Stimulated activated CD4-positive, alpha-beta T cell treated with anti-CD3 and anti-CD28 coated beads, Interleukin-1b, Interleukin-23, amount 100 ng/mL, for 48 hours (primary cell): ENCODE measurements around the gene EXOC4.

Experiments used
- DNase-seq: peaks from one replicate; pipeline ENCODE4 v3.0.0-alpha.2; 2020

Gene EXOC4

DNA sequence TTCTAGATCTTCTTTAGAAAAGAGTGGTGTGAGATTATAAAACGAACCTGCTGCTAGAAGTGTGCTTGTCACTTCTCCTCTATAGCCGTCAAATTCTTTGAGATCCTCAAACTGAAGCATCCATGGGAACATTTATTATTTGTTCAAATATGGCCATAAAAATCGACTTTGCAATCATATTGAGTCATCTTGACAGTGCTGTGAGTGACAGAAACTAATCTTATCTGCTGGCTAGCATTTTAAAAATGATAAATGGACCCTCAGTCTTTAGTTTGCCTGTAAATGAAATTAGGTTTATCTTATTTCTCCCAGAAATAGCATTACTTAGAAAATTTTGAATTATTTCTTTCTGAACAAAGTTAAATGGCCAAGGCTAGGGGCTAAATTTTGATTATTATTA lies 290.8 kb downstream of the EXOC4 start:
- no peak for DNase-seq

DNA sequence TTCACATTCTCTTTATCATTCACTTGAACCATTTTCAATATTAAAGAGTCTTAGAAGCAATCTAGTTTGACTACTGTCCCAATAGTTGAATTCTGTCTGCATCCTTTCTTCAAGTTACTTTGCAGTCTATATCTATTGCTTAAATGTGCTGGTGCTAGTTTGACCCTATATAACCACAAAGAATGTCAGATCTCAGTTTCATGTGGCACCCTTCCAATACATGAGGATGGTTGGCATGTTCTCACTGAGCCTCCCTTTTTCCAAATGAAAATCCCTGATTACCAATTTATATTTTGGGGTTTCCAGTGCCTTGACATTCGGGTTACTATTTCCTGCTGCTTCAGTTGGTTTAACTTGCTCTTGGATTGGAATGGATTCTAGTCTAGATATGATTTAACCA lies 292.7 kb downstream of the EXOC4 start:
- no peak for DNase-seq

DNA sequence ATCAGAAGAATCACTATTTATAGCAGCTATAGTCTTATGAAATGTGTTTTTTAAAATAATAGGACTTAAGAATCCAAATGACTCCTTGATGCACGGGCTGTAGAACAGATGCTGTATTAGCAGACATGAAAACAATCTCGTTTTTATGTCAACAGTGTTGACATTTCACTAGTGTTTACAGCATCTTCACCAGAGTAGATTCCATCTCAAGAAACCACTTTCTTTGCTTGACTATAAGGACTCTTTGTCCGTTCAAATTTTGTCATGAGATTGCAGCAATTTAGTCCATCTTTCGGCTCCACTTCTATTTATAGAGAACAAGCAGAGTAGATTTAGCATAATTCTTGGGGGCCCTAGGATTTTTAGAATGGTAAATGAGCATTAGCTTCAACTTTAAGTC lies 295.1 kb downstream of the EXOC4 start:
- DNase-seq = no peak

DNA sequence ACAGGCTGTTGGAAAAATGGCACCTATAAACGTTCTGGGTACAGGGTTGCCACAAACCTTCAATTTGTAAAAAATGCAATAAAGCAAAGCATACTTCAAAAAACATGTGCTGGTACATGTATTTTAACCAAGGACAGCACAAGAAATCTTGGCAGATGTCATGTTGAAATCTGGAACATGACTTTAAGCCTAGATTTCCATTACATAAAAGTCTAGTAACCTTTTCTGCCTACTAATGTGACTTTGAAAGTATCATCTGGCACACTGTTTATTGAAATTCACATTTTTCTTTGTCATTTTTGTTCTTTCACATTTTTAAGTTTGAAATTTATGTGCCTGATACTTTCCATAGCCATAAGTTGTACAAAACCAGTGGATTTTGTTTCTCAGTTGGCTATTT lies 296.8 kb downstream of the EXOC4 start:
- DNase-seq = no peak

DNA sequence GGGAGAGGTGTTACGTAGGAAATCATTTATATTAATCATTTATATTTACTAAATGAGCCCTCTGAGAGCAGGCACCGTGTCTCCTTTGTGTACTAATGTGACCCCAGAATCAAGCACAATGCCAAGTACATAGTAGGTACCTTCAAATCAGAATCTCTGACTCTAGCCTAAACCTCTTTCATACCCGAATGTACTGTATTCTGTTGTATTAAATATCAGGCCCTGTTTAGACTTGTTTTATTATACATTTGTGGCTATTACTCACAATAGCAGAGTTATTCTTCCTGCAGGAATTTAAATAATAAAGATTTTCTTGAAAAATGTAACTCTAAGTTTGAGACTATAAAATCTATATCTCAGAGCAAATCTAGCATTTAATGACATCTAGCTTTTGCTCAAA lies 297.3 kb downstream of the EXOC4 start:
- no peak for DNase-seq

DNA sequence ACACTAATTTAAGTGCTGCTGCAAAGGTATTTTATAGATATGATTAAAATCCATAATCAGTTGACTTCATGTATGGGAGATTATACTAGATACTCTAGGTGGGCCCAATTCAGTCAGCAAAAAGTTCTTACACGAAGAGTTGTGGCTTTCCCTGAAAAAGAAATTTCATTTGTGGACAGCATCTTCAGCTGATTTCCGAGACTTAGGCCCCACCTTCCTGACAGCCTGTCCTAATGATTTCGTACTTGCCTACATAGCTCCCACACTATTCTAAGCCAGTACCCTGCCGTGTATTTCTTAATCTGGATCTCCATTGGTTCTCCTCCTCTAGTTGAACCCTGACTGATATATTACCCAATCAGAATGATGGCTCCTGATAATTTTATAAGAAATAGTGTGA lies 297.9 kb downstream of the EXOC4 start:
- DNase-seq = no peak

DNA sequence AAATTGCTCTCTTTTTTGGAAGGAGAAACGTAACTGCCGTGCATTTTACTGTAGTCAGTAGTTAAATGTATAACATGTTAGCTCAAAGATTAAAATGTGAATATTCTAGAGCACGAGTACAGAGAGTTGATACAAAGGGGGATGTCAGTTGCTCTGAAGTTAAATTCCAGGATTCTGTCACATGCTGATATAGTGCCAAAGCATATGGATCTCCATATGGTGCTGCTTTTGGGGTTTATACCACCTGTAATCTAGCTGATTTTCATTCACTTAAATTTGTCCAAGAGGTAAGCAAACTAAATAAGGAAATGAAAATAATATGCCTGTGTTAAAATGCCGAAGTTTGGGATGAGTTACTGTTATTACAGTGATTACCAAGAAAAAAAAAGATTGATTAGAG lies 298.6 kb downstream of the EXOC4 start:
- DNase-seq = no peak

DNA sequence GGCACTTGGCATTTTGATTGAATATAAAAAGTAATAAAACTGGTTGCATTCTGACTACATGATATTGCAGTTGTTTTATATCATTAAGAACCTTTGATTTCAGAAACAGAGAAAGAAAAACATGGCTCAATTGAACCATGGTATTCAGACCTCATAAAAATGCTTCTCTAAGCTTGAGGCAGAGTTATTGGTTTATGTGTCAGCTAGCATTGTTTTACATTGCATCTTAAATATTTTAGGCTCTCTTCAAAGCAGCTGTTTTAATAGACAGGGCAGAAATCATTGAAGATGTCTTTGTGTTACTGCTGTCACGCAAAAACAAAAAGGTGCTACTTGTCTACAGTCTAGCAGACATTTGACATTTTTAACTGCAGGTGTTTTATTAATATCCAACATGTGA lies 299.2 kb downstream of the EXOC4 start:
- DNase-seq = no peak

DNA sequence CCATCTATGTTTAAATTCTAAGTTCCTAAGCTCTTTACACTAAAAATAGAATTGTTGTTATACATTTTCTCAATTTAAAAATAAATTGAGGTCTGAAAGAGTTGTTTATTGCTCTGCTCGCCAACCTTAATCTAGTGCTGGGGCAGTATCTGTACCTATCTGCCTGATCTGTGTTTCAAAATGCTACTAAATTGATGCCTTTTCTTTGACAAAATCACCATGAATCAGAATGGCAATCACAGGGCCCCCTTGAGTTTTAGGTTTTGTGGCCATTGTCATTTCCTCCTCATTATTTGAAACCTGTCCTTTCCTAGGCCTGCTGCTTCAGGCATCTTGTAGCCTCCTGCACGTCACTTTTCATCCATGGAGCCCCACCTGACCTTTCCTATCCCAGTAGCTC lies 301.5 kb downstream of the EXOC4 start:
- DNase-seq = no peak

DNA sequence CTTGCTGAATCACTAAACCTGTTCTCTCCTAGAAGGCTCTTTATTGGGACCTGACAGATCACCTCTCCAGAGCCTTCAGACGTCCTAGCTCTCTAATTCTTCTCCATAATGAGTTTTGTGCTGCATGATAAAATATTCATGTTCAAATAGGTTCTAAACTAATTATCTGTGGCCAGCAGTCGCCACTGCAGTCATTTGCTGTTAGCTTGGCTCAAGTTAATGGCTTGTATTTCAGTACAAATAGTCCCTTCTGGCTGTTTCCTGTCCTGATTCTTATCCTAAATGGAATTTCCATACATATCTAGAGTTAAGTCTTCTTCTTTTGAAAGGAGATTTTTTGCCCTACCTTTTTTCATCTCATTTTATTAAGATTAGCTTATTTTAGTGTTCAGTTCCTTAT lies 303.2 kb downstream of the EXOC4 start:
- no peak for DNase-seq

DNA sequence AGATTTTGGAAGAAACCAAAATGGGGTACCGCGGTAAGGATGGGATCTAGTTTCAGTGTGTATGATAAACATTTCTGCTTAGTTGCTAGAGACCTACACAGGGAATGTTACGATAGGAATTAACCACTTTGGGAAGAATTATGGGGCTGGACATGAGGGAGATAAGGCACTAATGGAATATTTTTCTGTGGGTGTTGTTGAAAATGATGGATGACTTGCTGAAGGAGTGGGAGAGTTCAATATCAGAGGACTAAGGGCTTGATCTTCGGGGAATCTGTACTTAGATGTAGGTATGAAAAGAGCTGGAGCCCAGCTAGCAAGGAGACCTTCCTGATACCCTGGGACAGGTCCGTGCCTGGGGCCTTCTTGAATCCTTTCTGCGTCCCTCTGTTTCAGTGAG lies 303.7 kb downstream of the EXOC4 start:
- no peak for DNase-seq

DNA sequence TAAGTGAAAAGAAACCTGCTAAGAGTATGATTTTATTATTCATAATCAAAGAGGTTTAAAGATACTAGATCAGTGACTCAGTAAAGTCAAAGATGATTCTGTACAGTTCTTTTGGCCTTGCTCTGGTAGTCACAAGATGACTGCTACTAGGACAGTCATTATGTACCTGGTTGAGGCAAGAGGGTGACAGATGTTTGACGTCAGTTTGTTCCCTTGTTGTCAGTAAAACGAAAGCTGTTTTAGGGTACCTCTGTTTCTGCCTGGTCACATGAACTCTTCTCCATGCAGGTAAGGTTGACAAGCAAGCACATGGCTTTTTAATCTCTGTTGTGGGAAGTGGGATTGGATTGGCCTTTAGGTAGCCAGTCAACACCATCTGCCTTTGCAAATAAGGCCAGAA lies 308.0 kb downstream of the EXOC4 start:
- no peak for DNase-seq

DNA sequence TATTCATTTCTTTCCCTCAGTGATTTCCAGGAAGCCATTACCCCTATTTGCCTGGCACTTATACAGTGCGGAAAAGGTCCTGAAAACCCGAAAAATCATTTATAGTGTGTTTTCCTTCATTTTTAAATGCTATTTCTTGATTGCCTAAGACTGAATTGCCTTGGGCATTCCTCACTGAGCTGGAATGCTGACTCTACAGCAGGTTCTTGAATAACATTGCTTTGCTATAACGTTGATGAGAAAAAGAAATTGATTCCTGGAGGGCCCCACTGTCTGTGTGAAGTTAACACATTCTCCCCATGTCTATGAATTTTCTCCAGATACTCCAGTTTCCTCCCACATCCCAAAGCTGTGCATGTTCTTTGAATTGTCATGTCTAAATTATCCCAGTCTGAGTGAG lies 308.5 kb downstream of the EXOC4 start:
- no peak for DNase-seq

DNA sequence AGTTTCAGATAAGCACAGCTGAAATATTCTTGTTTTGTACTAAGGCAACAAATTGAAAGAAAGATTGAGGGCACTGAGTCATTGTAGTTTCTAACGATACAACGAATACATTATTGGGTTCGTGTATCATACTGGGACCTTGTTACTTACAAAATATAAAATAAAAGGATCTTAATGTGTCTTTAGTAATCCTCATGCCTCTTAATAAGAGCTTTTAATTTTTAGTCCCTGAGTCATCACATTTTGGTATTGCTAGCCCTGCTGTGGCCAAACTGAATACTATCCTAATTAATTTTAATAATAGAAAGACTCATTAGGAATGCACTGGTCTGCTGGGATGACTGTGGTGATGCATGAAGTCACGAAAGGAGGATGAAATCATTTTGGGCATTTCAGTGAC lies 309.7 kb downstream of the EXOC4 start:
- DNase-seq = no peak

DNA sequence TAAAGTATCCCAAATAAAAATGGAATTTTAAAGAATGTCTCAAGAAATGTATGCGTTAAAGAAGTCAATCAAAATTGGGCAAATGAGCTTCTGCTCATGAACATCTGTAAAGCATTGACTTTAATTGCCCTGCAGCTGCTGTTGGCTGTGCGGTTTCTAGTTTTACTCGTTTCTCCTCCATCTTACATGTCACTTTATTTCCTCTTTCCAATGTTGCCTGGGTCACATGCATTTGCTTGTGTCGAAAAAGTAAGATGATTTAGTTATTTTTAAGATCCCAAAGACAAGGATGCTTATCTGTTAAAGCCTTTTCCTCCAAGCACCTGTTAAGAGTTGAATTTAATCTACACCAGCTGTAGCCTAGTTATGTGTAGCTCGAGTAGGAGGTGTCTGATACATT lies 310.4 kb downstream of the EXOC4 start:
- DNase-seq = no peak

DNA sequence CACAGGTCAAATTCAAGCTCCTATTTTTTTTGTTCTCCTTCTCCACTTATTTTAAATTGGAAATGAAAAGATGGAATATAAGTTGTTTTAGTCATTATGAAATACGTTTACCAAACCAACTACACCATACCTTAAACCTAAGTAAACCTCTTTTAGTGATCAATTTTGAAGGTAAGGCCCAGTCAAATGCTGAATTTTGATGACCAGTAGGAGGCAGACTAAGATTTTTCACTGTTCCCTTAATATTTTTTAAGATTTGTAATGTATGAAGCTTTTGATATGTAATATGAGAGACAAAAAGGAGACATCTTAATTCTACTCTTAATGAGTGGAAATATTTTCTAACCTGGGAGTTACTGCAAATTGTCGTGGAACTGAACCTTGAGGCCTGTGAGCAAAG lies 311.6 kb downstream of the EXOC4 start:
- DNase-seq = no peak

DNA sequence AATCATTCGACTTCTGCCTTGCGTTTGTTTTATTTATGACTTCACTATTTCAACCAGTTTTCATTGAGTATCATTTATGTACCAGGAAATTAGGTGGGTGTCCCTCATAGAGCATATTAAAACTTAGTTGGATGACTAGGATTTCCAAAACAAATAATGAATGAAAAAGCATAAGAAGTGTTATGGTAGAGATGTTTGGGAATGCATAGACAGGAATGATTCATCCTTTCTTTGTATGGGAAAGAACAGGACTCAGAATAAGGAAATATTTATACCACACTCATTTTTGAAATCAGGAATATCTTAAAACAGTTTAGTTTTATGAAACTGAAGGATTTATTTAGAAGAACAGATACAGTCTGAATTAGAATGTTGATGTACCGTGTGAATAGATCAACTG lies 315.7 kb downstream of the EXOC4 start:
- no peak for DNase-seq

DNA sequence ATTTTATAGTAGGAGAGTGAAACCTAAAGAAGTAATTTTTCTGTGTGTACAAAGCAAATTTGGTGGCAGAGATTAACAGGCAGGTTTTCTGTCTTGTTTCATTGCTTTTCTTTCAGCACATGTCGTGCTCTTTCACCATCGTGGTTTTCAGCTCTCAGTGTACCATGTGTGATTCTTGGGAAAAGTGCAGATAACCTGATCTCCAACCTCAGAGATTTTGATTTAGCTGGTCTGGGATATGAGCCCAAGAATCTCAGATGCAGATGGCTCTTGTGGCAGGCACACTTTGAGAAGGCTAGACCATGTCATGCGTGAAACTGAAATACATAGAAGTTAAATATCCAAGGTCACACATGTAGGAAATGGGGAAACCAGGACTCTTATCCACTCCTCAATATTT lies 317.4 kb downstream of the EXOC4 start:
- no peak for DNase-seq

DNA sequence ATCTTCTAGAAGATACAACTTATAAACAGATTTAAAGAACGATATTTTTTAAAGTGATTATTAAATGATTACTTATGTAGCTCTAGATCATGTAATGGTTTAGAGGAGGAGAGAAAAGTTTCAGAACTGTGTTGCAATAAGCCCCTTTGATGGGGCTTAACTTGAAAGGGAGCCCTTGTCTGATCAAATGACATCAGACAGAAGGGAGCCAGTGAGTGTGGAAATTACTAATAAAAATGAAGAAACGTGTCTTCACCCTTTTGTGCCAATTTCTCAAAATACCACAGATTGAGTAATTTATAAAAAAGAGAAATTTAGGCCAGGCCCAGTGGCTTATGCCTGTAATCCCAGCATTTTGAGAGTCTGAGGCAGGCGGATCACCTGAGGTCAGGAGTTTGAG lies 318.2 kb downstream of the EXOC4 start:
- DNase-seq = no peak

DNA sequence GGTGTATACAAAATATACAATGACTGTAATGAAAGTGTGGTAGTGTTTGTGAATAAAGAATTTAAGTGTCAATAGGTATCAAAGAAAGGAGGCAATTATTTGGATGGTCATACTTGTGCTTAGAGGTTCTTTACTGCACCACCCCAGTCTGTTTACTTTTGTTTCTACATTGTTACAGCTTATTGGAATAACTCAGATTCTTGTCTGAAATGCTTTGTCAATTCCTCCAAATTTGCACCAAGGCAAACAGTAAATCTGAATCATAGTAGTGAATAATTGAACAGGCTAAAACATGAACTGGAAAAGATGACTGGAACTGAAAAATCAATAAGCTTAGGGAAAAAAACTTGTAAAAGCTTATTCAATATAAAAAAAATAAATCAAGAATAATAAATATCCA lies 319.2 kb downstream of the EXOC4 start:
- no peak for DNase-seq

DNA sequence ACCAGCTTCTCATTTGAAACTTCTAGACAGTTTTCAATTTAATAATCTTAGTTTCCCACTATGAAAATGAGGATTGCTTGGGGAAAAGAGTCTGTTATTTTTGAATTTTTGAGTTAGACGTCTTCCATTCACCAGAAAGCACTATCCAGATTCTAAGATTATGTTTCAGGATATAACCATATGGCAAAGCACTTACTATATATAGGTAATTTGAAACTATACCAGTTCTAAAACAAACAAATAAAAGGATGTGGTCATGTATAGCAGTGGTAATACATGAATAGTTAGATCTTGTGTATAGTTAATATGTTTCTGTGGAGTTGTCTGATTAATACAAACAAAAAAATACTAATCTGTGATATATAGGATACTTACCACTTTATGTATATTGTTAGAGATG lies 320.0 kb downstream of the EXOC4 start:
- DNase-seq = no peak

DNA sequence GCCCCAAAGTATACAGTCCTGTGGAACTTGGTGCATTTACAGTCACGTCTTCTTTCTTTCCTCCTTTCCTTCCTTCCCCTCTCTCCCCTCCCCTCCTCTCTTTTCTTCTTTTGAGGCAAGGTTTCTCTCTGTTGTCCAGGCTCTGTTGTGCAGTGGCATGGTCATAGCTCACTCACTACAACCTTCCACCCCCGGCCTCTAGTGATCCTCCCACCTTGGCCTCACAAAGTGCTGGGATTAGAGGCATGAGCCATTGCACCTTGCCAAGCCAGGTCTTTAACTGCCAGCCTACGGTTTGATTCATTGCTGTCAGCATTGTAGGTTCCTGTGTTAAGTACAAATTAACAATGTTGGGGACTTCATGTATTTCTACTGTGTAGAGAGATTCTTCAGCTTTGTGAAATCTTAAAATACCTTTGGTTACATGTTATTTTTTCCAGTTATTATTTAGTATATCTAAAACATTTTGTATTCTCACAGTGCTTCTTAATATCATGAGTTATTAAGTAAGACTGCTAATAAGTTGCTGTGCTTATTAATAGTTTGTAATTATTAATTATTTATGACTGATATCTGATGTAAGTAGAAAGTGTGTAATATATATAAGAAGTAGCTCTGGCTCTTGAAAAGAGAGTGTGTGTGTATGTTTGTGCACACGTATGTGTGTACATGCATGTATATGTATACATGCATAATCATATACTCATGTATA lies 320.8 kb downstream of the EXOC4 start:
- DNase-seq = no peak

DNA sequence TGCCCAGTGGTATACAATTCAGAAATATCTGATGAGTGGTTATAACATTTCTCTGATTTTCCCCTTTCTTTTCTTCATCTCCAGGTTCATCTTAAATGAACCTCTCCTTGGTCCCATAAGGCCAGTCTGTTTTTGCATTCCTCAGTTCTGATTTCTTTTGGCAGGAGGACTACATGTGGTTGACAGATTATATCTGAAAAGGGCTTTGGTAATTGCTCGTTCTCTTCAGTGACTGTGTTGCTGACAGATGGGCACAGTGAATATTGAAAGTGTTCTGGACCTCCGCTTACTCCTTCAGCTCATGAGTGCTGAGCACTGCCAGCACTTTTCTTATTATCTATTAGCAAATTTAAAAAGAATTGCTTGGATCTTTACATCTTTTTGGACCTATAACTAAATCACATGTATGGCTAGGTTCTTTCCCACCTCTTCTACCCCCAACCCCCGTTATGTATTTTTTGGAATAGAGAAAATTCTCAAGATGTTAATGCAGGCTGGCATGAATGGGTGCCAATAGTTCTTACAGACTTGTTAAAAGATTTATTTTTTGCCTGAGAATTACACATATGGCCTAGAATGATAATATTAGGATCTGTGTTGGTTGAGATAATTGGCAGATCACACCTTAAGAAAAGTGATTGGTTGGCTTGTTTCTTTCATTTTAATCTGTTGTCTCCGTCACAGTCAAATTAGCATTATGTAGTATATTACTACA lies 323.0 kb downstream of the EXOC4 start:
- no peak for DNase-seq

DNA sequence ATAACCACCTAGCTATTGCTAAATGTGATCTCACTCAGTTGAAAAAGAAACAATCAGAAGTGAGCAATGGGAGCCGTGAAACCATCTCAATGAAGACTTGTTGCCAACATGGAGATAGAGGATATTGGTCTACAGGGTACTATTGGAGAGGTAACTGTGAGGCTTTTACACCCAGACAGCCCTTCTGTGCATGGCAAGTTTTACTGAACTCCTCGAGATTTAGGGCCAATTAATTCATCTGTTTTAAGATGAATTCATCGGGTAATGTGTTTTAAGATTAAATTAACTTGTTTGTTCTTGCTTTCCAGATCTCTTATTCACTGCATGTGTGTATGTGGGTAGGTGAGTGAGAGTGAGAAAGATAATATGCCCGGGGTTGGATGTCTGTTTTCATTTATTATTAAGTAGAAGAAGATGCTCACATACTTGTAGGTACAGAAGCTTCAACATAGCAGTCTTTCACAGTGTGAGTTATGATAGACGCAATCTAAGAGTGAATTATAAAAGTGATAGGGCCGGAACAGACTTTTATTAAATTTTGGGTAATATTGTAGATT lies 323.8 kb downstream of the EXOC4 start:
- no peak for DNase-seq
